Pancreas (tissue), 10 donors: Measurements from ENCODE around the gene MRPL55. TPM values are rescaled to one million over a fixed set of nuclear protein-coding genes. Genes with fewer than 3 reads are reported as not detected.

Source experiments
- ATAC-seq, 4 donors: fragments of 200-7000 bp; cut with Tn5 transposase; one replicate each; pipeline versions ENCODE4 v1.8.0 to v1.9.1; 2020; ENCODE audit warnings: mild to moderate bottlenecking in 4 of 4, moderate library complexity in 4 of 4
- DNase-seq, 6 donors: peaks; one replicate each; pipeline ENCODE4 v3.0.0-alpha.2; 2020
- FAIRE-seq: peaks from 2 replicates; lab custom pipeline; 2012; peaks lifted over from hg19 to GRCh38; lab: Jason Lieb, UNC
- H3K27ac ChIP-seq, 4 donors: fragments of 200-600 bp; sonication (generic); 1 replicate in 3 of 4; 2 replicates in 1 of 4; pipeline versions ENCODE4 v1.5.0 to v1.8.0; 2020
- H3K27me3 ChIP-seq, 4 donors: fragments of 200-600 bp; one replicate each; pipeline ENCODE4 v1.8.0; 2021
- H3K36me3 ChIP-seq, 3 donors: fragments of 200-600 bp; sonication (generic) in 1 of 3; one replicate each; pipeline versions ENCODE4 v1.5.0 to v1.8.0; 2020 to 2021
- H3K4me1 ChIP-seq, 3 donors: fragments of 200-600 bp; one replicate each; pipeline ENCODE4 v1.8.0; 2021
- H3K4me3 ChIP-seq, 4 donors: fragments of 200-600 bp; sonication (generic) in 2 of 4; one replicate each; pipeline versions ENCODE4 v1.5.0 to v1.8.0; 2020 to 2021
- H3K9me3 ChIP-seq, 4 donors: fragments of 200-600 bp; one replicate each; pipeline ENCODE4 v1.8.0; 2021
- CTCF ChIP-seq, 4 donors: fragments of 200-600 bp; sonication (generic) in 3 of 4; IDR thresholded peaks; one replicate each; pipeline versions ENCODE4 v1.5.0 to v1.8.0; 2021; ENCODE audit warnings: antibody characterized with exemption in 4 of 4
- WGBS, 2 donors: extraction: QIAGEN DNeasy Blood & Tissue Kit; methylation state at CpG; one replicate each; pipeline ENCODE4 v1.1.7; 2013; 5-methylcytosine and 5-hydroxymethylcytosine counted together
- intact Hi-C, 3 donors: fragments of 100-400 bp; cut with DNase I; formaldehyde crosslinking; loops; one replicate each; pipeline versions ENCODE4 v1.11.1 to v1.14.2; 2022
- polyA plus RNA-seq, 2 donors: library from polyadenylated mRNA; stranded (reverse); fragments of 200-250 nt; gene quantifications; one replicate each; pipeline ENCODE4 v1.2.3, GENCODE V29; 2013
- total RNA-seq, 6 donors: library from RNA; stranded (reverse); fragmentation: NEBNext Ultra II Directional in 4 of 6; extraction: Animal tissue kit (Norgen Biotek cat#: 25700) in 4 of 6; gene quantifications; one replicate each; pipeline versions ENCODE4 v1.2.1 to v1.2.4, GENCODE V29; 2021 to 2023
- donor health status: healthy with polysubstance abuse.
- donor health status: DM: no; HTN: no; CAD: no; lungs with moderate emphysema.
- donor health status: DM: no; HTN: no; CAD: no.
- donor health status: control.
- donor health status: control.
- donor health status: Bipolar disorder and iron deficiency.
- donor health status: DM: yes; HTN: yes; CAD: no.
- donor health status: DM: no; HTN: no; CAD: no.
- donor health status: DM: no; HTN: no; CAD: no.
- donor health status: DM: yes; HTN: yes; CAD: no.

MRPL55 gene
- 10 to 100 TPM; 18.1 to 24.7 (median 23.9) TPM for total RNA-seq
- 100 to 1,000 TPM; 103 to 113 TPM for polyA plus RNA-seq

DNA sequence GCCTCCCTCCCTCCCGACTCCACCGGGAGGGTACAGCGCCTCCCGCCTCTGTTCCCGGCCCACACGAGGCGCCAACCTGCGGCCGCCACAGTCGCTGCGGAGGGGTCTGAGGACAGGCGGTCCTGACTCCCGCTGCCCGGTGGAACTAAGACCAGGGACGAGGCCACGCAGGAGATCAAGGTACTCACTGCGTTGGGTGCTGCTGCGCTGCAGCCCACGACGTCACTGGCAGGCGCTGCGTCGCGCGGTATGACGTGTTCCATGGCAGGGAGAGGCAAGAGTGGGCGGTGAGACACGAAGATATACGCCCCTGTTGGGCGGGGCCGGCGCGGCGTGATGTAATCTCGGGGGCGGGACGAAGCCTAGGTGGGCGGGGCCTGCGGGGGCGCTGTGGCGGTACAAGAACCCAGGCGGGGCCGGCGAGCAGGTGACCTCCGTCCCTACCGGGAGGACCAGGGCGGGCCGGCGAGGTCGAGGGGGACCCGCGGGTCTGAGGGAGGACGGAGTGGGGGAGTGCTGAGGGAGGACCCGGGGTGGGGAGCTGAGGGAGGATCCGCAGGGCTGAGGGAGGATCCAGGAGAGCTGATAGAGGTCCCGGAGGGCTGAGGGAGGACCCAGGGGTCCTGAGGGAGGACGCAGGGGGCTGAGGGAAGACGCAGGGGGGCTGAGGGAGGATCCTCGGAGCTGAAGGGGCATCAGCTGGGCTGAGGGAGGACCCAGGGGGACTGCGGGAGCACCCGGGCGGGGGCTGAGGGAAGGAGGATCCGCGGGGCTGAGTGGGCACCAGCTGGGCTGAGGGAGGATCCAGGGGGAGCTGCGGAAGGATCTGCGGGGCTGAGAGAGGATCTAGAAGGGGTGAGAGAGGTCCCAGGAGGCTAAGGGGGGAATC lies at the start of gene MRPL55:
Gene MRPL55 (minus strand): TSS at position 227 of the 889 bp plus-strand sequence. CDS start 1,039 bp downstream, outside the sequence.
- no peak for FAIRE-seq
- peak; percentile 95 to 99 (median 98) for ATAC-seq
- TF ChIP-seq CTCF (IDR thresholded peaks at IDR 0.05), result peak in 1 of 4 donors; percentile 22
- peak; percentile 96 to 100 (median 100) for DNase-seq
- Histone ChIP-seq H3K4me1 (peaks cover 5 to 9% (median 7%) of the 10 kb centered on the region in 3 donors), H3K4me3 (peak within 1 kb of the TSS; percentile 79 to 98 (median 88)), H3K9me3 (no peaks in the 10 kb centered on the region), H3K27ac (peak within 1 kb of the TSS; percentile 77 to 88 (median 82)), H3K36me3 (no peaks in the 10 kb centered on the region), H3K27me3 (no peaks in the 10 kb centered on the region)
- intact Hi-C loops, result no loop called here
- 0% methylated on average over 57 to 66 of the region's 66 CpGs for WGBS, 2 donors

GRCh38 chr1:228158151-228159007 lies 49.3 kb upstream of the MRPL55 start:
- H3K27ac ChIP-seq, result no peak overlapping the region
- no peaks in the 10 kb centered on the region for H3K4me1 ChIP-seq
- ATAC-seq, result no peak
- intact Hi-C loops, result no loop called here
- no peak for TF ChIP-seq CTCF (IDR thresholded peaks at IDR 0.05)
- no peak overlapping the region for H3K4me3 ChIP-seq
- no peak for FAIRE-seq
- DNase-seq, result peak in 2 of 6 donors; percentile 48 to 68
- H3K36me3 ChIP-seq, result no peaks in the 10 kb centered on the region
- 27% methylated on average over 60 to 98 of the region's 98 CpGs for WGBS, 2 donors
- no peaks in the 10 kb centered on the region for H3K27me3 ChIP-seq
- no peaks in the 10 kb centered on the region for H3K9me3 ChIP-seq

GRCh38 chr1:228157729-228158126 lies 48.6 kb upstream of the MRPL55 start:
- Histone ChIP-seq H3K27ac (no peak overlapping the region), H3K36me3 (no peaks in the 10 kb centered on the region), H3K27me3 (no peaks in the 10 kb centered on the region), H3K4me3 (no peak overlapping the region), H3K4me1 (no peaks in the 10 kb centered on the region), H3K9me3 (no peaks in the 10 kb centered on the region)
- DNase-seq (peak in 2 of 6 donors; percentile 53 to 56), ATAC-seq (no peak), FAIRE-seq (no peak)
- no peak for TF ChIP-seq CTCF (IDR thresholded peaks at IDR 0.05)
- 54 to 58% methylated on average over 43 of the region's 43 CpGs for WGBS, 2 donors
- intact Hi-C loops, result no loop called here

DNA sequence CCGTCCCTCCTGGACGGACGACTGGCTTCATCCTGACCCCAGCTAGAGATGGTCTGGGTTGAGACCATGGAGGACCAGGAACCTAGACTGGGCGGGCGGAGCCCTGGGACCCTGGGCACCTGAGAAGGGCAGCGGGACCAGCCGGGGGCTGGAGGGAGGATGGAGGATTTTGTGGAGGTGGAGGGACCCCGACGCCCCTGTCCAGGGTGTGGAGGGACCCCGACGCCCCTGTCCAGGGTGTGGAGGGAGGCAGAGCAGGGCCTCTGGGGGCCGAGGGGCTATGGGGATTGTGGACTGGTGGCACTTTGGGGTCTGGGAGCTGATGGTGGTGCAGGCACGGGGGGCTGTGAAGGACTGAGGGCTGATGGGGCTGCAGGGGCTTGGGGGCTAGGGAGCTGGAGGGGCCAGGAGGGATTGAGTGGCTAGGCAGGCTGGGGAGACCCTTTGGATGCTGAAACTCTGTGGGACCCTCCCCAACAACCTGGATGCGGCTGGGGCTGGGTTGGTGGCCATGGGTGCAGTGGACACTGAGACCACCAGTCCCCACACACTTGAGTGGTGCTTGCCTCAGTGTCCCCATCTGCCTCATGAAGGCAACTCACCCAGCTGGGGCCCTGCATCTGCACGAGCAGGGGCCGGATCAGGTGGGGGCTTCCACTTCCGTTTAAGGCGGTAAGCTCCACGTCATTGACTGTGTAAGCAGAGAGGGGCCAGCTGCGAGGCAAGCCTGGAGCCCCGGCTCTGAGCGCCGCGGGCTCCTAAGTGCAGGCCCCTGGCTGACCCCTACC lies 48.0 kb upstream of the MRPL55 start:
- DNase-seq (peak in 2 of 6 donors; percentile 44 to 66), ATAC-seq (no peak), FAIRE-seq (no peak)
- H3K9me3 ChIP-seq, result no peaks in the 10 kb centered on the region
- no peaks in the 10 kb centered on the region for H3K36me3 ChIP-seq
- TF ChIP-seq CTCF (IDR thresholded peaks at IDR 0.05), result no peak
- H3K27ac ChIP-seq, result no peak overlapping the region
- WGBS, 2 donors, result 61 to 71% methylated on average over 22 to 24 of the region's 24 CpGs
- H3K27me3 ChIP-seq, result no peaks in the 10 kb centered on the region
- intact Hi-C loops, result no loop called here
- H3K4me3 ChIP-seq, result no peak overlapping the region
- H3K4me1 ChIP-seq, result no peaks in the 10 kb centered on the region
